Tibial nerve (tissue), 4 donors: ENCODE data around the gene TEAD4. TPM values are rescaled to one million over a fixed set of nuclear protein-coding genes. Genes with fewer than 3 reads are reported as not detected.

ENCODE experiments used
- DNase-seq, 2 donors: peaks; one replicate each; pipeline ENCODE4 v3.0.0-alpha.2; 2019; ENCODE audit warnings: low spot score in 2 of 2
- H3K27ac ChIP-seq, 4 donors: fragments of 200-600 bp; sonication (generic) in 3 of 4; one replicate each; pipeline ENCODE4 v1.5.1; 2017 to 2019; ENCODE audit warnings: mild to moderate bottlenecking in 1 of 4
- H3K27me3 ChIP-seq, 2 donors: fragments of 200-600 bp; sonication (generic) in 1 of 2; one replicate each; pipeline versions ENCODE4 v1.5.1 to v1.6.0; 2017 to 2019
- H3K36me3 ChIP-seq, 3 donors: fragments of 200-600 bp; sonication (generic); one replicate each; pipeline ENCODE4 v1.5.1; 2018 to 2019
- H3K4me1 ChIP-seq, 4 donors: fragments of 200-600 bp; sonication (generic) in 3 of 4; one replicate each; pipeline ENCODE4 v1.5.1; 2017 to 2019
- H3K4me3 ChIP-seq, 4 donors: fragments of 200-600 bp; sonication (generic) in 3 of 4; one replicate each; pipeline ENCODE4 v1.5.1; 2017 to 2019; ENCODE audit warnings: mild to moderate bottlenecking in 1 of 4, moderate library complexity in 1 of 4
- H3K9me3 ChIP-seq, 4 donors: fragments of 200-600 bp; sonication (generic) in 3 of 4; one replicate each; pipeline ENCODE4 v1.5.1; 2017 to 2019
- CTCF ChIP-seq, 5 experiments: fragments of 200-600 bp in 3 of 5; fragments of 450-650 bp in 2 of 5; sonication (generic) in 3 of 5; IDR thresholded peaks; one replicate each; pipeline ENCODE4 v1.5.1; 2016 to 2019; ENCODE audit warnings: antibody characterized with exemption in 5 of 5, mild to moderate bottlenecking in 3 of 5, moderate library complexity in 2 of 5
- EP300 ChIP-seq, 2 donors: sonication (generic); formaldehyde crosslinking; IDR thresholded peaks; one replicate each; pipeline ENCODE4 v1.6.1; 2017; ENCODE audit warnings: antibody characterized with exemption in 2 of 2, mild to moderate bottlenecking in 1 of 2
- POLR2A ChIP-seq, 2 donors: fragments of 450-650 bp; IDR thresholded peaks; one replicate each; pipeline ENCODE4 v1.6.1; 2017; ENCODE audit warnings: antibody characterized with exemption in 2 of 2, mild to moderate bottlenecking in 2 of 2, moderate library complexity in 2 of 2
- WGBS, 2 donors: methylation state at CpG; one replicate each; pipeline ENCODE4 v1.1.5; 2018; 5-methylcytosine and 5-hydroxymethylcytosine counted together
- total RNA-seq, 4 donors: library from RNA; depleted of rRNA; stranded (reverse); fragments of >200 nt; gene quantifications; one replicate each; pipeline ENCODE4 v1.1.0, GENCODE V29; 2016

Gene TEAD4
- total RNA-seq, 4 donors from 2014 or later: 17.2 to 34.2 (median 23.5) TPM

GRCh38 chr12:3076730-3077571 is 117.8 kb downstream of the TEAD4 start, which contains the start of gene TSPAN9:
TSS of gene TSPAN9 (plus strand) at chr12:3077379. CDS start at chr12:3201194, 123,815 bp downstream.
- Histone ChIP-seq H3K27me3 (no peaks in the 10 kb centered on the region), H3K4me1 (peaks cover 0 to 33% (median 8%) of the 10 kb centered on the region in 4 donors), H3K36me3 (no peaks in the 10 kb centered on the region), H3K9me3 (no peaks in the 10 kb centered on the region), H3K4me3 (peak within 1 kb of the TSS; percentile 83 to 98 (median 84)), H3K27ac (peak within 1 kb of the TSS; percentile 83 to 97 (median 93))
- peak; percentile 62 to 66 for DNase-seq
- peak; percentile 30 to 75 for TF ChIP-seq POLR2A (IDR thresholded peaks at IDR 0.05)
- TF ChIP-seq EP300 (IDR thresholded peaks at IDR 0.05): peak in 1 of 2 donors; percentile 76
- peak in 1 of 5 experiments; percentile 19 for TF ChIP-seq CTCF (IDR thresholded peaks at IDR 0.05)
- WGBS, 2 donors: 1 to 2% methylated on average over 35 to 61 of the region's 95 CpGs

- no peak for DNase-seq
- H3K9me3 ChIP-seq: no peaks in the 10 kb centered on the region
- 1% methylated on average over 17 to 30 of the region's 32 CpGs for WGBS, 2 donors
- H3K27ac ChIP-seq: peak overlapping the region; percentile 83 to 97 (median 90)
- peaks cover 0 to 33% (median 8%) of the 10 kb centered on the region in 4 donors for H3K4me1 ChIP-seq
- TF ChIP-seq CTCF (IDR thresholded peaks at IDR 0.05): no peak
- TF ChIP-seq POLR2A (IDR thresholded peaks at IDR 0.05): no peak
- TF ChIP-seq EP300 (IDR thresholded peaks at IDR 0.05): no peak
- H3K27me3 ChIP-seq: no peaks in the 10 kb centered on the region
- H3K4me3 ChIP-seq: peak overlapping the region; percentile 83 to 98 (median 84)
- H3K36me3 ChIP-seq: no peaks in the 10 kb centered on the region
Measured at GRCh38 chr12:3077572-3078081, 118.4 kb downstream of the TEAD4 start.

DNA sequence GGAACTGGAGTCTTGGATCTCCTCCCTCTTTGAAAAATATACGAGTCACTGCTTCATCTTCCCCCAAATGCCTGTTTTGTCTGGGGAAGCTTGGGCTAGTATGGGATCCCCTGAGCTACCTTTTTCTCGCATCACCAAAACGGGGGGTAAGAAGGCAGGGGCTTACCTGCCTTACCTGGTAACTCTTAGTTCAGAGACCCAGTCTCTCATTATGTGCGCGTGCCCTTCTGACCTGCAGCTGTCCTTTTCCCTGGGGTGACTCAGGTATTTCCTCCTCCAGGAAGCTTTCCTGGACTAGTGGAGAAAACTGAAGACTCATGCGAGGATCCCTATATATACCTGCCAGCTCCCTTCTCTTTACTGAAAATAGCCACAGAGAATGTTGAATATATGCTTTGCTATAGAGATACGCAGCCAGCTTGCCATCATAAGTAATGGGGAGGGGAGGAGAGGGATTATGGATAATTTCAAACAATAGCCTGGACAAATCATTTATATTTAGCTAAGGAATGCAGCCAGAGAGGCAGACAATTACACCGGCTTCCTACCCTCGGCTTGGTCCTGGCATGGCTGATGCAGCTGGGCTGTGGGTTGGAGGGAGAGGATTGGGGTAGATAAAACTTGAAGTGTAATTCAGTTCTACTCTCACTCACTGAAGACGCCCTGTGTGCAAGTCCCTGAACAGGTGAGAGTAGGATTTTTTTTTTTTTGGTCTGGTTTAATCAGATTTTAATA is 119.1 kb downstream of the TEAD4 start:
- Histone ChIP-seq H3K27ac (peak overlapping the region in 3 of 4 donors; percentile 90 to 97 (median 91)), H3K4me3 (peak overlapping the region; percentile 83 to 98 (median 84)), H3K9me3 (no peaks in the 10 kb centered on the region), H3K4me1 (peaks cover 0 to 36% (median 9%) of the 10 kb centered on the region in 4 donors), H3K36me3 (peaks cover 0 to 2% (median 0%) of the 10 kb centered on the region in 3 donors), H3K27me3 (no peaks in the 10 kb centered on the region)
- DNase-seq: no peak
- TF ChIP-seq CTCF (IDR thresholded peaks at IDR 0.05) (no peak), POLR2A (IDR thresholded peaks at IDR 0.05) (no peak), EP300 (IDR thresholded peaks at IDR 0.05) (no peak)
- 48 to 55% methylated on average over 10 of the region's 10 CpGs for WGBS, 2 donors

DNA sequence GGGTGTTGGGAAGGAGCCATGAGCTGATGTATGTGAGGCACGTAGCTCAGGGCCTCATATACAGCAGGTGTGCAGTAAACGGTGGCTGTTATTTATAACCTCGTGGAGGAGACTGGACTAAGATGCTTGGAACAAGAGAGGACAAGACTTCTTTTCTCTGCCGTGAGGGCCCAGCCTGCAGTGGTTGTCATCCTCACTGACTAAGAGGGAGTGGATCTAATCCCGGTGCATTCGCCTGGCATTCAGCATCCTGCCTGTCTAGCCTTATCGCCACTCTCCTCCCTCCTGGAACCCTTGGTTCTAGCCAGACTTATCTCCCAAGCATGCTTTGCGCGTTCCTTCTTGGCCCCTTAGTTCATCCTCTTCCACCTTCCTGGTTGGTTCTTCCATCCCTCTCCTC is 121.9 kb downstream of the TEAD4 start:
- Histone ChIP-seq H3K4me1 (peaks cover 0 to 31% (median 8%) of the 10 kb centered on the region in 4 donors), H3K9me3 (no peaks in the 10 kb centered on the region), H3K36me3 (peaks cover 0 to 24% (median 0%) of the 10 kb centered on the region in 3 donors), H3K27me3 (no peaks in the 10 kb centered on the region), H3K4me3 (no peak overlapping the region), H3K27ac (peak overlapping the region in 2 of 4 donors; percentile 20 to 31)
- WGBS, 2 donors: 74 to 76% methylated on average over 9 of the region's 9 CpGs
- TF ChIP-seq POLR2A (IDR thresholded peaks at IDR 0.05) (no peak), CTCF (IDR thresholded peaks at IDR 0.05) (no peak), EP300 (IDR thresholded peaks at IDR 0.05) (no peak)
- no peak for DNase-seq
